ENCODE results near the gene S1PR2. TPM values are rescaled to one million over a fixed set of nuclear protein-coding genes. Genes with fewer than 3 reads are reported as not detected.
A peak's percentile ranks its signal among the peaks of the same experiment; 100 is the strongest.

Gene S1PR2
- total and polyA plus RNA-seq, 9 of the 15 experiments (the other 6 are each of a cell fraction or from before 2014, with no cell fraction given), result 1.5 to 3.9 (median 2.0) TPM

GRCh38 chr19:10206226-10206885 is 24.8 kb downstream of the S1PR2 start:
- WGBS (ENCODE audit: insufficient coverage, low coverage, missing lambda C conversion rate), result 50% methylated on average over 9 of the region's 10 CpGs
- TF ChIP-seq DACH1 (IDR thresholded peaks at IDR 0.05; ENCODE audit: partially characterized antibody) (no peak), L3MBTL2 (IDR thresholded peaks at IDR 0.05) (0 out of 2 replicates have a peak, but pooled peaks have one; percentile 30), SNRNP70 (optimal IDR thresholded peaks at IDR 0.05; ENCODE audit: low read depth, low read length) (no peak), ZNF197 (CRISPR knock-in tag; IDR thresholded peaks at IDR 0.05; ENCODE audit: low read depth) (no peak)
- TF ChIP-seq, protein P1, sequence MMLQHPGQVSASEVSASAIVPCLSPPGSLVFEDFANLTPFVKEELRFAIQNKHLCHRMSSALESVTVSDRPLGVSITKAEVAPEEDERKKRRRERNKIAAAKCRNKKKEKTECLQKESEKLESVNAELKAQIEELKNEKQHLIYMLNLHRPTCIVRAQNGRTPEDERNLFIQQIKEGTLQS (IDR thresholded peaks at IDR 0.05), result peak; percentile 21; the same call in 1 of the 2 replicates
- TF ChIP-seq, protein P1 (CRISPR knock-in tag; conservative IDR thresholded peaks at IDR 0.05), result no peak
- in situ Hi-C loops (cut with MboI), result no loop called here
- Histone ChIP-seq H3K9me1 (ENCODE audit: control insufficient read depth, insufficient read depth, low read length) (no peaks in the 10 kb centered on the region), H3K79me2 (ENCODE audit: control insufficient read depth, insufficient read depth, low read length) (no peaks in the 10 kb centered on the region), H3K4me3 (no peak overlapping the region), H3K4me1 (replicated peaks in 1 of 2; ENCODE audit: control insufficient read depth in 2 of 2, insufficient read depth in 2 of 2, low read length in 2 of 2) (no peaks in the 10 kb centered on the region), H3K9ac (ENCODE audit: insufficient read depth in 1 of 2, low read depth in 2 of 2, low read length in 2 of 2) (no peak overlapping the region), H2AFZ (ENCODE audit: low read depth, low read length) (no peak overlapping the region; the same call in 1 of the 2 replicates), H3K36me3 (ENCODE audit: control insufficient read depth, insufficient read depth, low read length) (no peaks in the 10 kb centered on the region), H4K20me1 (replicated peaks; ENCODE audit: control insufficient read depth, insufficient read depth, low read length) (no peaks in the 10 kb centered on the region), H3K27me3 (ENCODE audit: control insufficient read depth in 2 of 2, insufficient read depth in 2 of 2, low read length in 2 of 2) (peaks cover 0 to 5% of the 10 kb centered on the region in 2 experiments; a peak in 2 of 5 replicates), H3K4me2 (ENCODE audit: insufficient read depth, low read length) (no peak overlapping the region), H3K9me3 (replicated peaks; ENCODE audit: control insufficient read depth, insufficient read depth, low read depth, low read length) (peaks cover 5% of the 10 kb centered on the region), H3K27ac (ENCODE audit: extremely low read depth, low read depth, low read length) (no peak overlapping the region)
- no TSS peak for BruUV-seq (replicated peaks)
- ChIA-PET CTCF (ENCODE audit: low intra/inter-chr PET ratio) (no interaction called here), POLR2A (interaction anchor here (0.5 to 1.1 kb wide), 6 partner anchors 8 to 91 kb away, joined by 3 to 6 read pairs (median 3); partner anchors contain the start of gene DNMT1)
- no peak for DNase-seq (ENCODE audit: extremely low read depth in 1 of 4, low spot score in 3 of 4)
- no peak for FAIRE-seq
- no peak; the same call in 2 of the 3 replicates for ATAC-seq
- intact Hi-C loops (cut with micrococcal nuclease), result no loop called here

Data from K562 (cell line).